ENCODE results near the gene ABCB8. TPM values are rescaled to one million over a fixed set of nuclear protein-coding genes. Genes with fewer than 3 reads are reported as not detected.

The ABCB8 gene
- total and polyA plus RNA-seq, 2 of the 8 experiments (the other 6 are each of a cell fraction or from before 2014, with no cell fraction given), result 17.7 to 27.0 TPM

- TF ChIP-seq CTCF (IDR thresholded peaks at IDR 0.05; ENCODE audit: control extremely low read depth in 1 of 3, insufficient read depth in 1 of 3, low read depth in 1 of 3, low read length in 3 of 3) (peak in 1 of 3 experiments; percentile 6; a peak in 1 of 4 replicates), SIRT6 (IDR thresholded peaks at IDR 0.05; ENCODE audit: low read length) (no peak), POLR2A (IDR thresholded peaks at IDR 0.05; ENCODE audit: control extremely low read depth in 1 of 2, low read depth in 2 of 2, low read length in 2 of 2) (no peak), CHD7 (IDR thresholded peaks at IDR 0.05; ENCODE audit: insufficient replicate concordance, low read length) (no peak)
These were observed 32.4 kb downstream of the ABCB8 start (continued) for GRCh38 chr7:151060416-151061212.
